Progenitor cell of endocrine pancreas (in vitro differentiated cells): ENCODE results near the gene NCS1. TPM values are rescaled to one million over a fixed set of nuclear protein-coding genes. Genes with fewer than 3 reads are reported as not detected.

Experiments used
- DNase-seq: peaks from one replicate; pipeline ENCODE4 v3.0.0; 2021; ENCODE audit warnings: low spot score; ENCODE audit not compliant: unreplicated experiment
- H3K27ac Mint-ChIP-seq: 2 replicates; pipeline ENCODE4 v1.8.0; 2021; ENCODE audit warnings: mild to moderate bottlenecking, moderate library complexity, mixed read lengths
- H3K27me3 Mint-ChIP-seq: 2 replicates; pipeline ENCODE4 v1.8.0; 2021; ENCODE audit warnings: mixed read lengths
- H3K36me3 Mint-ChIP-seq: 2 replicates; pipeline ENCODE4 v1.8.0; 2022; ENCODE audit warnings: mixed read lengths; ENCODE audit not compliant: insufficient read depth
- H3K4me1 Mint-ChIP-seq: 2 replicates; pipeline ENCODE4 v1.8.0; 2021; ENCODE audit warnings: low read depth, mixed read lengths
- H3K4me3 Mint-ChIP-seq: 2 replicates; pipeline ENCODE4 v1.8.0; 2021; ENCODE audit warnings: low read depth, mild to moderate bottlenecking, moderate library complexity, mixed read lengths
- H3K9me3 Mint-ChIP-seq: 2 replicates; pipeline ENCODE4 v1.8.0; 2021; ENCODE audit warnings: low read depth, mixed read lengths
- CTCF ChIP-seq: fragments of 200-600 bp; sonication (generic); IDR thresholded peaks from one replicate; pipeline ENCODE4 v1.5.0; 2021; ENCODE audit warnings: antibody characterized with exemption, mild to moderate bottlenecking; ENCODE audit not compliant: unreplicated experiment
- total RNA-seq: library from RNA; stranded (reverse); gene quantifications from 2 replicates; pipeline ENCODE4 v1.2.1, GENCODE V29; 2021

Gene NCS1
- total RNA-seq, 1 donor from 2014 or later, result 29.0 TPM

- no peaks in the 10 kb centered on the region for H3K36me3 Mint-ChIP-seq
- H3K9me3 Mint-ChIP-seq, result no peaks in the 10 kb centered on the region
- H3K4me1 Mint-ChIP-seq, result no peaks in the 10 kb centered on the region
- TF ChIP-seq CTCF, result no peak
- no peak overlapping the region for H3K27ac Mint-ChIP-seq
- peaks cover 53% of the 10 kb centered on the region for H3K27me3 Mint-ChIP-seq
- H3K4me3 Mint-ChIP-seq, result no peak overlapping the region
- no peak for DNase-seq
Observed at GRCh38 chr9:130260816-130261765, 88.9 kb downstream of the NCS1 start.

- H3K4me3 Mint-ChIP-seq, result no peak overlapping the region
Observed at GRCh38 chr9:130262061-130262745, 90.0 kb downstream of the NCS1 start.

GRCh38 chr9:130262771-130263170, 90.6 kb downstream of the NCS1 start:
- Mint-ChIP-seq H3K27ac (no peak overlapping the region), H3K36me3 (no peaks in the 10 kb centered on the region), H3K4me3 (no peak overlapping the region), H3K4me1 (peaks cover 3% of the 10 kb centered on the region), H3K27me3 (peaks cover 66% of the 10 kb centered on the region), H3K9me3 (no peaks in the 10 kb centered on the region)
- no peak for DNase-seq
- no peak for TF ChIP-seq CTCF

More at GRCh38 chr9:130262061-130262745, 90.0 kb downstream of the NCS1 start:
- Mint-ChIP-seq H3K4me1 (peaks cover 3% of the 10 kb centered on the region), H3K27me3 (peaks cover 64% of the 10 kb centered on the region), H3K9me3 (no peaks in the 10 kb centered on the region), H3K36me3 (no peaks in the 10 kb centered on the region), H3K27ac (no peak overlapping the region)
- no peak for TF ChIP-seq CTCF
- DNase-seq, result no peak

GRCh38 chr9:130263601-130264413, 91.6 kb downstream of the NCS1 start:
- no peak for DNase-seq
- Mint-ChIP-seq H3K27ac (no peak overlapping the region), H3K9me3 (no peaks in the 10 kb centered on the region), H3K27me3 (peaks cover 74% of the 10 kb centered on the region), H3K4me3 (no peak overlapping the region), H3K4me1 (peaks cover 3% of the 10 kb centered on the region), H3K36me3 (no peaks in the 10 kb centered on the region)
- TF ChIP-seq CTCF, result no peak
